HCT116 (cell line): ENCODE measurements around the gene TANGO6. TPM values are rescaled to one million over a fixed set of nuclear protein-coding genes. Genes with fewer than 3 reads are reported as not detected.

Source experiments
- ATAC-seq: fragments of 200-7000 bp; cut with Tn5 transposase; 2 replicates; pipeline ENCODE4 v1.9.1; 2020; ENCODE audit warnings: mild to moderate bottlenecking, moderate library complexity
- BruUV-seq: library from RNA; stranded (reverse); fragments of 400-500 nt; replicated peaks from 2 replicates; lab custom pipeline; 2021; lab: Mats Ljungman, UMichigan
- CTCF ChIA-PET: fragments of 300-600 bp; sonication (Branson Sonifier 250); formaldehyde crosslinking; loops from one replicate; lab custom pipeline; 2021; ENCODE audit warnings: antibody characterized with exemption; lab: Charles Lee
- POLR2A ChIA-PET: fragments of 300-600, 350-600 bp; sonication (Branson Sonifier 250); formaldehyde crosslinking; loops from one replicate; lab custom pipeline; 2021; ENCODE audit warnings: antibody characterized with exemption; lab: Charles Lee
- RAD21 ChIA-PET, 2 experiments: fragments of 300-600 bp; sonication (Branson Sonifier 250); formaldehyde crosslinking; loops; one replicate each; lab custom pipeline; 2023; ENCODE audit warnings: low total read pairs in 2 of 2; ENCODE audit not compliant: uncharacterized antibody in 2 of 2, unreplicated experiment in 2 of 2, low non-redundant PET in 1 of 2; lab: Charles Lee
- DNase-seq: peaks from one replicate; pipeline ENCODE4 v3.0.0-alpha.2; 2010; ENCODE audit warnings: low read depth, low spot score
- H2AFZ ChIP-seq: fragments of 200-600 bp; shearing (Covaris generic), sonication (generic); 2 replicates; pipeline ENCODE4 v1.6.1; 2017; ENCODE audit warnings: low read depth, mixed run types, mixed read lengths, antibody characterized with exemption, low read length; ENCODE audit not compliant: poor library complexity, severe bottlenecking
- H3K27ac ChIP-seq: 2 replicates; pipeline ENCODE4 v1.5.1; 2012; ENCODE audit warnings: low read depth, low read length
- H3K27me3 ChIP-seq: fragments of 200-600 bp; sonication (generic); 2 replicates; pipeline ENCODE4 v1.6.1; 2016; ENCODE audit warnings: mixed run types, low read length, mixed read lengths; ENCODE audit not compliant: insufficient read depth
- H3K36me3 ChIP-seq, 2 experiments: fragments of 200-500 bp in 1 of 2; fragments of 200-600 bp in 1 of 2; sonication (Bioruptor generic) in 1 of 2; sonication (generic) in 1 of 2; 2 replicates each; pipeline versions ENCODE4 v1.5.1 to v1.6.1; 2014 to 2016; ENCODE audit warnings: low read length in 2 of 2, inconsistent platforms in 1 of 2, mixed read lengths in 1 of 2, mixed run types in 1 of 2; ENCODE audit not compliant: insufficient read depth in 2 of 2, control insufficient read depth in 1 of 2
- H3K4me1 ChIP-seq, 2 experiments: fragments of 200-600 bp in 1 of 2; sonication (generic) in 1 of 2; 2 replicates each; pipeline versions ENCODE4 v1.5.1 to v1.6.1; 2012 to 2017; ENCODE audit warnings: low read length in 2 of 2, inconsistent platforms in 1 of 2, mild to moderate bottlenecking in 1 of 2, mixed read lengths in 1 of 2, mixed run types in 1 of 2, moderate library complexity in 1 of 2; ENCODE audit not compliant: insufficient read depth in 2 of 2, control insufficient read depth in 1 of 2
- H3K4me2 ChIP-seq: fragments of 200-600 bp; sonication (generic); 2 replicates; pipeline ENCODE4 v1.6.1; 2017; ENCODE audit warnings: mixed run types, low read length, mixed read lengths
- H3K4me3 ChIP-seq, 2 experiments: fragments of 200-600 bp in 1 of 2; sonication (generic) in 1 of 2; replicated peaks in 1 of 2; 2 replicates each; pipeline ENCODE4 v1.5.1; 2011 to 2016; ENCODE audit warnings: low read length in 2 of 2, control low read depth in 1 of 2, low read depth in 1 of 2, mild to moderate bottlenecking in 1 of 2, mixed read lengths in 1 of 2, mixed run types in 1 of 2
- H3K79me2 ChIP-seq: fragments of 200-600 bp; sonication (generic); 2 replicates; pipeline ENCODE4 v1.6.1; 2017; ENCODE audit warnings: mild to moderate bottlenecking, mixed run types, low read length, moderate library complexity, mixed read lengths; ENCODE audit not compliant: insufficient read depth
- H3K9ac ChIP-seq: fragments of 200-600 bp; sonication (generic); 2 replicates; pipeline ENCODE4 v1.6.1; 2016; ENCODE audit warnings: low read length, mixed read lengths
- H3K9me2 ChIP-seq: fragments of 200-600 bp; sonication (generic), shearing (Covaris generic); 2 replicates; pipeline ENCODE4 v1.6.1; 2017; ENCODE audit warnings: mixed run types, mild to moderate bottlenecking, moderate library complexity; ENCODE audit not compliant: insufficient read depth
- H3K9me3 ChIP-seq, 2 experiments: fragments of 200-500 bp in 1 of 2; fragments of 200-600 bp in 1 of 2; sonication (Bioruptor generic) in 1 of 2; sonication (generic) in 1 of 2; 2 replicates each; pipeline ENCODE4 v1.6.1; 2014 to 2017; ENCODE audit warnings: low read length in 2 of 2, mixed read lengths in 2 of 2, inconsistent platforms in 1 of 2, low read depth in 1 of 2, mild to moderate bottlenecking in 1 of 2, mixed run types in 1 of 2, moderate library complexity in 1 of 2; ENCODE audit not compliant: control insufficient read depth in 1 of 2, insufficient read depth in 1 of 2
- H4K20me1 ChIP-seq: fragments of 200-600 bp; sonication (generic), shearing (Covaris generic); 2 replicates; pipeline ENCODE4 v1.6.1; 2017; ENCODE audit warnings: mixed run types, mild to moderate bottlenecking, moderate library complexity; ENCODE audit not compliant: insufficient read depth
- ATF3 ChIP-seq: IDR thresholded peaks from 2 replicates; pipeline ENCODE4 v1.6.1; 2012
- CBX3 ChIP-seq: IDR thresholded peaks from 2 replicates; pipeline ENCODE4 v1.6.1; 2012; ENCODE audit warnings: low read depth
- EGR1 ChIP-seq: IDR thresholded peaks from 2 replicates; pipeline ENCODE4 v1.6.1; 2012; ENCODE audit warnings: low read depth
- ELF1 ChIP-seq: IDR thresholded peaks from 2 replicates; pipeline ENCODE4 v1.6.1; 2012; ENCODE audit warnings: low read depth, borderline replicate concordance
- EZH2 ChIP-seq: fragments of 200-600 bp; sonication (generic); IDR thresholded peaks from 2 replicates; pipeline ENCODE4 v1.6.1; 2017; ENCODE audit warnings: antibody characterized with exemption, mixed run types
- EZH2phosphoT487 ChIP-seq: fragments of 200-600 bp; IDR thresholded peaks from 2 replicates; pipeline ENCODE4 v1.6.1; 2018; ENCODE audit warnings: antibody characterized with exemption, borderline replicate concordance
- FOSL1 ChIP-seq: IDR thresholded peaks from 2 replicates; pipeline ENCODE4 v1.6.1; 2012; ENCODE audit warnings: low read depth
- JUND ChIP-seq: IDR thresholded peaks from 2 replicates; pipeline ENCODE4 v1.6.1; 2012
- MAX ChIP-seq: IDR thresholded peaks from 2 replicates; pipeline ENCODE4 v1.6.1; 2012
- POLR2A ChIP-seq: IDR thresholded peaks from 2 replicates; pipeline ENCODE4 v1.7.0; 2011; ENCODE audit warnings: borderline replicate concordance; ENCODE audit not compliant: insufficient read depth, insufficient read length; ENCODE audit errors: extremely low read depth
- POLR2AphosphoS5 ChIP-seq: IDR thresholded peaks from 2 replicates; pipeline ENCODE4 v1.6.1; 2011; ENCODE audit warnings: mild to moderate bottlenecking, low read depth, low read length, moderate library complexity
- RAD21 ChIP-seq: IDR thresholded peaks from 2 replicates; pipeline ENCODE4 v1.6.1; 2012; ENCODE audit warnings: low read depth, mild to moderate bottlenecking
- REST ChIP-seq: IDR thresholded peaks from 2 replicates; pipeline ENCODE4 v1.6.1; 2012; ENCODE audit warnings: low read depth
- SIN3A ChIP-seq: IDR thresholded peaks from 2 replicates; pipeline ENCODE4 v1.6.1; 2012; ENCODE audit warnings: low read depth
- SP1 ChIP-seq: IDR thresholded peaks from 2 replicates; pipeline ENCODE4 v1.6.1; 2012; ENCODE audit warnings: low read depth
- SRF ChIP-seq: IDR thresholded peaks from 2 replicates; pipeline ENCODE4 v1.6.1; 2012; ENCODE audit warnings: low read depth
- TCF7L2 ChIP-seq: IDR thresholded peaks from 2 replicates; pipeline ENCODE4 v1.7.0; 2011; ENCODE audit warnings: borderline replicate concordance, inconsistent platforms; ENCODE audit not compliant: insufficient read depth, insufficient read length; ENCODE audit errors: extremely low read depth
- ZFX ChIP-seq: fragments of 450-650 bp; IDR thresholded peaks from 2 replicates; pipeline ENCODE4 v1.6.1; 2017
- ZNF274 ChIP-seq: fragments of 200-500 bp; sonication (Bioruptor generic); IDR thresholded peaks from 2 replicates; pipeline ENCODE4 v1.6.1; 2014; ENCODE audit warnings: mild to moderate bottlenecking, low read depth, low read length, inconsistent platforms
- intact Hi-C: fragments of 100-400 bp; cut with micrococcal nuclease; formaldehyde crosslinking; loops from 2 replicates; pipeline ENCODE4 v1.10.0; 2022
- total RNA-seq: library from RNA; stranded (reverse); gene quantifications from one replicate; pipeline ENCODE4 v1.2.1, GENCODE V29; 2021; ENCODE audit not compliant: unreplicated experiment

The TANGO6 gene
- total RNA-seq, 1 experiment from 2014 or later = 16.4 TPM

- no peaks in the 10 kb centered on the region for H4K20me1 ChIP-seq
- no peak overlapping the region for H3K4me2 ChIP-seq
- POLR2A ChIA-PET = no interaction called here
- H3K36me3 ChIP-seq = peaks cover 0 to 10% of the 10 kb centered on the region in 2 experiments; a peak in 3 of 4 replicates
- DNase-seq (no peak), ATAC-seq (no peak)
- RAD21 ChIA-PET = interaction anchor here in 1 of 2 experiments (0.6 kb wide), 1 partner anchor 16 kb away, joined by 3 read pairs; no protein-coding TSS in a partner anchor
- H3K9me2 ChIP-seq = no peaks in the 10 kb centered on the region
- H3K9ac ChIP-seq = no peak overlapping the region
- intact Hi-C loops = loop anchor here (10.0 kb wide), 1 partner anchor 603 kb away; no protein-coding TSS in a partner anchor
- H2AFZ ChIP-seq = no peak overlapping the region
- TF ChIP-seq EGR1 = no peak
- no peak for TF ChIP-seq CBX3
- no peak for TF ChIP-seq EZH2phosphoT487
- TF ChIP-seq REST = no peak
- TF ChIP-seq EZH2 = no peak
- TF ChIP-seq SIN3A = no peak
- no peak for TF ChIP-seq ATF3
- TF ChIP-seq POLR2A = no peak
- TF ChIP-seq SP1 = no peak
- TF ChIP-seq ZFX = no peak
- no peak for TF ChIP-seq MAX
- TF ChIP-seq FOSL1 = no peak
- no peak for TF ChIP-seq SRF
- TF ChIP-seq ZNF274 = no peak
- no peak for TF ChIP-seq JUND
- no peak for TF ChIP-seq POLR2AphosphoS5
- no peak for TF ChIP-seq TCF7L2
- TF ChIP-seq ELF1 = no peak
- no peak for TF ChIP-seq RAD21
- no peaks in the 10 kb centered on the region for H3K9me3 ChIP-seq
- H3K79me2 ChIP-seq = peaks cover 98% of the 10 kb centered on the region
- H3K4me1 ChIP-seq = peaks cover 5 to 17% of the 10 kb centered on the region in 2 experiments; a peak in 3 of 4 replicates
- H3K27me3 ChIP-seq = no peaks in the 10 kb centered on the region
- no peak overlapping the region for H3K27ac ChIP-seq
- CTCF ChIA-PET = interaction anchor here (1.1 to 1.2 kb wide), 2 partner anchors 15 to 281 kb away, joined by 3 to 8 read pairs; no protein-coding TSS in a partner anchor
- BruUV-seq = no TSS peak
- H3K4me3 ChIP-seq = no peak overlapping the region
Observed at GRCh38 chr16:69127966-69128510, 284.7 kb downstream of the TANGO6 start.
